DND-41 (cell line): ENCODE measurements around the gene CACNA1A.

ENCODE experiments used
- ATAC-seq: fragments of 200-7000 bp; cut with Tn5 transposase; 3 replicates; pipeline ENCODE4 v1.9.1; 2021; ENCODE audit warnings: low read depth; ENCODE audit not compliant: insufficient read depth
- DNase-seq: peaks from one replicate; pipeline ENCODE4 v3.0.0-alpha.2; 2020
- H2AFZ ChIP-seq: 2 replicates; pipeline ENCODE4 v1.6.0; 2012; ENCODE audit warnings: low read depth, low read length
- H3K27ac ChIP-seq: 2 replicates; pipeline ENCODE4 v1.5.1; 2012; ENCODE audit warnings: low read length, inconsistent platforms
- H3K27me3 ChIP-seq: fragments of 200-600 bp; sonication (generic); 2 replicates; pipeline ENCODE4 v1.6.0; 2012; ENCODE audit warnings: low read length, mild to moderate bottlenecking, inconsistent platforms; ENCODE audit not compliant: insufficient read depth, poor library complexity
- H3K36me3 ChIP-seq: 2 replicates; pipeline ENCODE4 v1.5.1; 2012; ENCODE audit warnings: low read length, inconsistent platforms; ENCODE audit not compliant: insufficient read depth
- H3K4me1 ChIP-seq: 2 replicates; pipeline ENCODE4 v1.5.1; 2012; ENCODE audit warnings: mild to moderate bottlenecking, low read length; ENCODE audit not compliant: insufficient read depth
- H3K4me2 ChIP-seq: 2 replicates; pipeline ENCODE4 v1.6.0; 2012; ENCODE audit warnings: mild to moderate bottlenecking, moderate library complexity, low read length, inconsistent platforms; ENCODE audit not compliant: insufficient read depth
- H3K4me3 ChIP-seq, 2 experiments: fragments of 200-600 bp in 1 of 2; shearing (Covaris generic) in 1 of 2; 2 replicates each; pipeline ENCODE4 v1.5.1; 2012 to 2016; ENCODE audit warnings: inconsistent platforms in 2 of 2, low read length in 2 of 2, mild to moderate bottlenecking in 2 of 2, low read depth in 1 of 2, moderate library complexity in 1 of 2
- H3K79me2 ChIP-seq: 2 replicates; pipeline ENCODE4 v1.6.0; 2012; ENCODE audit warnings: low read length, inconsistent platforms; ENCODE audit not compliant: insufficient read depth
- H3K9ac ChIP-seq: 2 replicates; pipeline ENCODE4 v1.6.0; 2012; ENCODE audit warnings: low read depth, mild to moderate bottlenecking, inconsistent platforms, low read length, moderate library complexity
- H3K9me3 ChIP-seq: 2 replicates; pipeline ENCODE4 v1.5.1; 2012; ENCODE audit warnings: low read length, moderate library complexity, mild to moderate bottlenecking, inconsistent platforms; ENCODE audit not compliant: insufficient read depth, severe bottlenecking
- H4K20me1 ChIP-seq: 2 replicates; pipeline ENCODE4 v1.6.0; 2012; ENCODE audit warnings: low read length; ENCODE audit not compliant: insufficient read depth
- EZH2 ChIP-seq: IDR thresholded peaks from 3 replicates; pipeline ENCODE4 v1.6.1; 2012; ENCODE audit warnings: borderline replicate concordance, low read depth, mild to moderate bottlenecking, moderate library complexity, low read length, inconsistent platforms; ENCODE audit not compliant: severe bottlenecking
- TF ChIP-seq, protein P1 (sequence below): IDR thresholded peaks from 2 replicates; pipeline ENCODE4 v1.5.1; 2012; ENCODE audit warnings: borderline replicate concordance, low read length, moderate library complexity, mild to moderate bottlenecking; ENCODE audit not compliant: poor library complexity, severe bottlenecking; ENCODE audit errors: extremely low read depth

CACNA1A gene

DNA sequence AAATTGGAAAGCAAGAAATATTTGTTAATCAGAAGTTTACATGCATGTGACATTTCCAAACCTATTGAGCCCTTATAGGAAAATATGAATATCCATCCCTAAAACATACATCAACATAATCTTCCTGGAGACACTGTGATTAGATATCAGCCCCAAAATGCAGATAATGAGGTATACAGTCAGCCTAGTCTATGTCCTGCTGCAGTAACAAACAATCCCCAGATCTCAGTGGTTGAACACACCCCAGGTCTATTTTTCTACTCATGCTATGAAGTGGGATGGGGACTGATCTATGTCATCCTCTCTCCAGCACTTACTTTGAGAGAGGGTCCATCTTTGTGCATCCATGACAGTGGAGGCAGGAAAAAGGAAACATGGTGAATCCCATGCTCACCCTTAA is 31.2 kb downstream of the CACNA1A start:
- Histone ChIP-seq H3K79me2 (no peaks in the 10 kb centered on the region), H4K20me1 (no peaks in the 10 kb centered on the region), H3K27me3 (no peaks in the 10 kb centered on the region), H3K4me2 (no peak overlapping the region), H3K4me3 (no peak overlapping the region), H3K36me3 (no peaks in the 10 kb centered on the region), H3K9me3 (peaks cover 12% of the 10 kb centered on the region), H3K9ac (no peak overlapping the region), H2AFZ (no peak overlapping the region), H3K4me1 (no peaks in the 10 kb centered on the region), H3K27ac (no peak overlapping the region)
- ATAC-seq (no peak), DNase-seq (no peak)
- TF ChIP-seq, protein P1, sequence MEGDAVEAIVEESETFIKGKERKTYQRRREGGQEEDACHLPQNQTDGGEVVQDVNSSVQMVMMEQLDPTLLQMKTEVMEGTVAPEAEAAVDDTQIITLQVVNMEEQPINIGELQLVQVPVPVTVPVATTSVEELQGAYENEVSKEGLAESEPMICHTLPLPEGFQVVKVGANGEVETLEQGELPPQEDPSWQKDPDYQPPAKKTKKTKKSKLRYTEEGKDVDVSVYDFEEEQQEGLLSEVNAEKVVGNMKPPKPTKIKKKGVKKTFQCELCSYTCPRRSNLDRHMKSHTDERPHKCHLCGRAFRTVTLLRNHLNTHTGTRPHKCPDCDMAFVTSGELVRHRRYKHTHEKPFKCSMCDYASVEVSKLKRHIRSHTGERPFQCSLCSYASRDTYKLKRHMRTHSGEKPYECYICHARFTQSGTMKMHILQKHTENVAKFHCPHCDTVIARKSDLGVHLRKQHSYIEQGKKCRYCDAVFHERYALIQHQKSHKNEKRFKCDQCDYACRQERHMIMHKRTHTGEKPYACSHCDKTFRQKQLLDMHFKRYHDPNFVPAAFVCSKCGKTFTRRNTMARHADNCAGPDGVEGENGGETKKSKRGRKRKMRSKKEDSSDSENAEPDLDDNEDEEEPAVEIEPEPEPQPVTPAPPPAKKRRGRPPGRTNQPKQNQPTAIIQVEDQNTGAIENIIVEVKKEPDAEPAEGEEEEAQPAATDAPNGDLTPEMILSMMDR = no peak
- no peak for TF ChIP-seq EZH2

DNA sequence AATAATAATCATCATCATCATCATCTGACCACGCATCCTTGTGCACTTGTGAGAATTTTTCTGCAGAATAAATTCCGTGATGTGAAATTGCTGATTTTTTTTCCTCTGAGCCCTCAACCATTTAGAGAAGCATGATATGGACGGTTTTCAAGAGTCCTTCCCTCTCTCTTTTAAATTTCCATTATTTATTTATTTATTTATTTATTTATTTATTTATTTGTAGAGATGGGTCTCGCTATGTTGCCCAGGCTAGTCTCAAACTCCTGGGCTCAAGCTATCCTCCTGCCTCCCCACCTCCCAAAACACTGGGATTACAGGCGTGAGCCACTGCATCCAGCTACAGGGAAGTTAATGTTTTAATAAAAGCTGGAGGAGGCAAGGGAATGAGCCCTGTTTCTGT is 39.6 kb downstream of the CACNA1A start:
- Histone ChIP-seq H3K27me3 (no peaks in the 10 kb centered on the region), H3K27ac (no peak overlapping the region), H3K36me3 (no peaks in the 10 kb centered on the region), H2AFZ (no peak overlapping the region), H3K4me1 (no peaks in the 10 kb centered on the region), H3K9ac (no peak overlapping the region), H3K79me2 (no peaks in the 10 kb centered on the region), H3K4me3 (no peak overlapping the region), H3K9me3 (no peaks in the 10 kb centered on the region), H3K4me2 (no peak overlapping the region), H4K20me1 (no peaks in the 10 kb centered on the region)
- no peak for TF ChIP-seq EZH2
- TF ChIP-seq, protein P1 = no peak
- ATAC-seq = no peak
- no peak for DNase-seq

DNA sequence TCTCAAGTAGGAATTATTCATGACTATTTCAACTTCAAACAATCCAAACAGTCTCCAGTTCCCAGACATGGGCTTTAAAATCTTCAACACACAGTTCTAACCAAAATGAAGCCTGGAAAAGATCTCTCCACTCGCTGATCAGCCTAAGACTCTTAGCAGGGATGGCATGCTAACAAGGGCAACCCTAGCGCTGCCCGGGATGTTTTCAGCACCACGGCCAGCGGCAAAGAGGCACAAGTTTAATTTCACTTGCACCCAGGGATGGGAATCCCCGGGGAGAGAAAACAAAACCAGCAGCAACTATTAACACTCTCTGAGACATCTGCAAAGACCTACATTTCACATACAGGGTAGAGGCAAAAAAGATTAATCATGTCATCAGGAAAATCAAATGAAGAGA is 43.0 kb downstream of the CACNA1A start:
- H3K79me2 ChIP-seq = no peaks in the 10 kb centered on the region
- H3K27ac ChIP-seq = no peak overlapping the region
- H3K27me3 ChIP-seq = no peaks in the 10 kb centered on the region
- TF ChIP-seq EZH2 = no peak
- TF ChIP-seq, protein P1 = no peak
- no peak overlapping the region for H3K4me2 ChIP-seq
- H3K9ac ChIP-seq = no peak overlapping the region
- no peaks in the 10 kb centered on the region for H3K9me3 ChIP-seq
- no peaks in the 10 kb centered on the region; the same call in 1 of the 2 replicates for H4K20me1 ChIP-seq
- H3K4me1 ChIP-seq = no peaks in the 10 kb centered on the region
- no peak overlapping the region for H3K4me3 ChIP-seq
- H2AFZ ChIP-seq = no peak overlapping the region
- DNase-seq (peak; percentile 64), ATAC-seq (peak; percentile 72; the same call in 2 of the 3 replicates)
- H3K36me3 ChIP-seq = no peaks in the 10 kb centered on the region

DNA sequence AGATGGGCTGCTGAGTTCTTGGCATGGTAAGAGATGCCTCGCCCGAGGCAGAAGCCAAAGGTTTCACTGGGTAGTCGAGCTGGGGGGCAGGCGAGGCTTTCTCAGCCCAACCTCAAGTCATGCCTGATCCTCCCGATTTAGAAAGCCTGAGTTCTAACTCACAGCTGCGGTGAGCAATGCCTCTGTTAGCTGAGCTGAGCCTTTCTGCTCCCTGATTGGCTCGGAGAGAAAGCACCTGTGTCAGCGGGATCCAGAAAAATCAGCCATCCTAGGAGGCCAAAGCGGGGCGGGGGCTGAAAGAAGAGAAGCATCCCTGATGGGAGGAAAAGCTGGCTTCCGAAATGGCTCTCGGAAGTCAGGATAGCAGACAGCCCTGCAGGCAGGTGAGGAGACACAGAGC is 44.7 kb downstream of the CACNA1A start:
- no peak overlapping the region for H3K27ac ChIP-seq
- no peak for ATAC-seq
- H3K36me3 ChIP-seq = no peaks in the 10 kb centered on the region
- H3K79me2 ChIP-seq = no peaks in the 10 kb centered on the region
- H4K20me1 ChIP-seq = no peaks in the 10 kb centered on the region; the same call in 1 of the 2 replicates
- H3K9ac ChIP-seq = no peak overlapping the region
- no peaks in the 10 kb centered on the region for H3K9me3 ChIP-seq
- H3K4me2 ChIP-seq = no peak overlapping the region
- no peak for DNase-seq
- H2AFZ ChIP-seq = no peak overlapping the region
- TF ChIP-seq EZH2 = no peak
- TF ChIP-seq, protein P1 = no peak
- no peaks in the 10 kb centered on the region for H3K4me1 ChIP-seq
- no peaks in the 10 kb centered on the region for H3K27me3 ChIP-seq
- H3K4me3 ChIP-seq = no peak overlapping the region
